ENCODE results near the gene ERCC8. TPM values are rescaled to one million over a fixed set of nuclear protein-coding genes. Genes with fewer than 3 reads are reported as not detected.

ERCC8 gene
- total and polyA plus RNA-seq, 10 of the 15 experiments (the other 5 are each of a cell fraction or from before 2014, with no cell fraction given), result 10.4 to 31.2 (median 16.4) TPM

- Histone ChIP-seq H3K4me1 (ENCODE audit: control insufficient read depth, insufficient read depth, low read length) (no peaks in the 10 kb centered on the region), H3K4me2 (ENCODE audit: control insufficient read depth, insufficient read depth) (no peak overlapping the region), H2AFZ (ENCODE audit: control insufficient read depth, low read depth, low read length) (no peak overlapping the region), H3K36me3 (ENCODE audit: control insufficient read depth in 2 of 2, insufficient read depth in 2 of 2, low read length in 1 of 2) (no peaks in the 10 kb centered on the region), H4K20me1 (ENCODE audit: control insufficient read depth, insufficient read depth) (no peaks in the 10 kb centered on the region), H3K9me3 (replicated peaks; ENCODE audit: control insufficient read depth, insufficient read depth, low read length) (no peaks in the 10 kb centered on the region), H3K4me3 (no peak overlapping the region), H3K79me2 (ENCODE audit: control insufficient read depth, insufficient read depth, low read length) (no peaks in the 10 kb centered on the region), H3K27ac (ENCODE audit: control insufficient read depth, insufficient read depth) (no peak overlapping the region), H3K9ac (ENCODE audit: control insufficient read depth, insufficient read depth, low read length) (no peak overlapping the region), H3K27me3 (replicated peaks in 1 of 2; ENCODE audit: control insufficient read depth in 2 of 2, insufficient read depth in 2 of 2, low read length in 1 of 2) (no peaks in the 10 kb centered on the region)
- intact Hi-C loops (cut with micrococcal nuclease; ENCODE audit: unreplicated experiment), result no loop called here
- ChIA-PET SMC1A (ENCODE audit: uncharacterized antibody, unreplicated experiment) (no interaction called here), POLR2A (no interaction called here), CTCF (interaction anchor here (1.9 kb wide), 1 partner anchor 184 kb away, joined by 4 read pairs; no protein-coding TSS in a partner anchor), RAD21 (ENCODE audit: unreplicated experiment) (no interaction called here)
- in situ Hi-C loops (cut with MboI), result no loop called here
- DNase-seq (ENCODE audit: low read depth, low spot score) (no peak), FAIRE-seq (no peak), ATAC-seq (no peak)
- 93% methylated on average over 5 of the region's 5 CpGs for WGBS (ENCODE audit: insufficient coverage, insufficient replicate concordance, low lambda C conversion rate, missing lambda C conversion rate)
- no TSS peak for BruUV-seq (replicated peaks)
- TF ChIP-seq SIN3A (IDR thresholded peaks at IDR 0.05; ENCODE audit: low read depth, low read length) (no peak), MTA2 (IDR thresholded peaks at IDR 0.05; ENCODE audit: low read depth) (no peak), NFIC (IDR thresholded peaks at IDR 0.05; ENCODE audit: low read depth, low read length) (no peak), HCFC1 (IDR thresholded peaks at IDR 0.05; ENCODE audit: low read length) (no peak), IRF5 (IDR thresholded peaks at IDR 0.05; ENCODE audit: borderline replicate concordance) (no peak), RELA (IDR thresholded peaks at IDR 0.05; ENCODE audit: borderline replicate concordance, partially characterized antibody) (no peak), HDAC2 (IDR thresholded peaks at IDR 0.05) (no peak), CHD1 (IDR thresholded peaks at IDR 0.05; ENCODE audit: low read depth, low read length) (no peak), BHLHE40 (IDR thresholded peaks at IDR 0.05; ENCODE audit: borderline replicate concordance in 1 of 2, low read depth in 2 of 2, low read length in 1 of 2) (no peak), BACH1 (IDR thresholded peaks at IDR 0.05; ENCODE audit: borderline replicate concordance) (no peak), KAT2A (conservative IDR thresholded peaks at IDR 0.05; ENCODE audit: control insufficient read depth, low read depth, low read length) (no peak), CEBPZ (IDR thresholded peaks at IDR 0.05; ENCODE audit: low read depth, low read length) (no peak), JUNB (IDR thresholded peaks at IDR 0.05) (no peak), BRCA1 (IDR thresholded peaks at IDR 0.05; ENCODE audit: low read depth, low read length) (no peak), CHD2 (IDR thresholded peaks at IDR 0.05; ENCODE audit: borderline replicate concordance, low read depth, low read length) (no peak), NR2C1 (IDR thresholded peaks at IDR 0.05) (no peak), WRNIP1 (IDR thresholded peaks at IDR 0.05; ENCODE audit: borderline replicate concordance, low read depth, low read length) (no peak), SMC3 (IDR thresholded peaks at IDR 0.05; ENCODE audit: borderline replicate concordance, low read length) (no peak)
- TF ChIP-seq, protein P1, sequence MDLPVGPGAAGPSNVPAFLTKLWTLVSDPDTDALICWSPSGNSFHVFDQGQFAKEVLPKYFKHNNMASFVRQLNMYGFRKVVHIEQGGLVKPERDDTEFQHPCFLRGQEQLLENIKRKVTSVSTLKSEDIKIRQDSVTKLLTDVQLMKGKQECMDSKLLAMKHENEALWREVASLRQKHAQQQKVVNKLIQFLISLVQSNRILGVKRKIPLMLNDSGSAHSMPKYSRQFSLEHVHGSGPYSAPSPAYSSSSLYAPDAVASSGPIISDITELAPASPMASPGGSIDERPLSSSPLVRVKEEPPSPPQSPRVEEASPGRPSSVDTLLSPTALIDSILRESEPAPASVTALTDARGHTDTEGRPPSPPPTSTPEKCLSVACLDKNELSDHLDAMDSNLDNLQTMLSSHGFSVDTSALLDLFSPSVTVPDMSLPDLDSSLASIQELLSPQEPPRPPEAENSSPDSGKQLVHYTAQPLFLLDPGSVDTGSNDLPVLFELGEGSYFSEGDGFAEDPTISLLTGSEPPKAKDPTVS (IDR thresholded peaks at IDR 0.05; ENCODE audit: low read depth, low read length), result no peak
- TF ChIP-seq, protein P2, sequence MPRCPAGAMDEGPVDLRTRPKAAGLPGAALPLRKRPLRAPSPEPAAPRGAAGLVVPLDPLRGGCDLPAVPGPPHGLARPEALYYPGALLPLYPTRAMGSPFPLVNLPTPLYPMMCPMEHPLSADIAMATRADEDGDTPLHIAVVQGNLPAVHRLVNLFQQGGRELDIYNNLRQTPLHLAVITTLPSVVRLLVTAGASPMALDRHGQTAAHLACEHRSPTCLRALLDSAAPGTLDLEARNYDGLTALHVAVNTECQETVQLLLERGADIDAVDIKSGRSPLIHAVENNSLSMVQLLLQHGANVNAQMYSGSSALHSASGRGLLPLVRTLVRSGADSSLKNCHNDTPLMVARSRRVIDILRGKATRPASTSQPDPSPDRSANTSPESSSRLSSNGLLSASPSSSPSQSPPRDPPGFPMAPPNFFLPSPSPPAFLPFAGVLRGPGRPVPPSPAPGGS (IDR thresholded peaks at IDR 0.05; ENCODE audit: borderline replicate concordance, insufficient read depth, low read depth, low read length, poor library complexity, severe bottlenecking), result no peak
Observed at GRCh38 chr5:60886158-60886557, 58.7 kb downstream of the ERCC8 start.
